Mucosa of rectum (tissue), 2 donors: Measurements from ENCODE around the gene HOXC10.

Experiments
- H3K27ac ChIP-seq, 2 donors: one replicate each; pipeline ENCODE4 v1.7.0; 2013; ENCODE audit warnings: inconsistent platforms in 2 of 2, low read depth in 2 of 2, low read length in 2 of 2
- H3K27me3 ChIP-seq, 2 donors: one replicate each; pipeline ENCODE4 v1.7.0; 2013; ENCODE audit warnings: low read length in 2 of 2; ENCODE audit not compliant: control insufficient read depth in 2 of 2, insufficient read depth in 2 of 2
- H3K36me3 ChIP-seq, 2 donors: one replicate each; pipeline ENCODE4 v1.7.0; 2013; ENCODE audit warnings: low read length in 2 of 2; ENCODE audit not compliant: control insufficient read depth in 2 of 2, insufficient read depth in 2 of 2
- H3K4me1 ChIP-seq, 2 donors: one replicate each; pipeline ENCODE4 v1.7.0; 2013; ENCODE audit warnings: low read length in 2 of 2, mild to moderate bottlenecking in 1 of 2; ENCODE audit not compliant: control insufficient read depth in 2 of 2, insufficient read depth in 2 of 2
- H3K4me3 ChIP-seq, 2 donors: one replicate each; pipeline ENCODE4 v1.7.0; 2013; ENCODE audit warnings: low read length in 2 of 2
- H3K9ac ChIP-seq, 2 donors: one replicate each; pipeline ENCODE4 v1.7.0; 2013; ENCODE audit warnings: low read length in 2 of 2, low read depth in 1 of 2, mild to moderate bottlenecking in 1 of 2
- H3K9me3 ChIP-seq, 2 donors: one replicate each; pipeline ENCODE4 v1.7.0; 2013; ENCODE audit warnings: low read length in 2 of 2; ENCODE audit not compliant: control insufficient read depth in 2 of 2
- donor health status: healthy.
- donor health status: Normal muscosa, but diverticular disease.

The HOXC10 gene

DNA sequence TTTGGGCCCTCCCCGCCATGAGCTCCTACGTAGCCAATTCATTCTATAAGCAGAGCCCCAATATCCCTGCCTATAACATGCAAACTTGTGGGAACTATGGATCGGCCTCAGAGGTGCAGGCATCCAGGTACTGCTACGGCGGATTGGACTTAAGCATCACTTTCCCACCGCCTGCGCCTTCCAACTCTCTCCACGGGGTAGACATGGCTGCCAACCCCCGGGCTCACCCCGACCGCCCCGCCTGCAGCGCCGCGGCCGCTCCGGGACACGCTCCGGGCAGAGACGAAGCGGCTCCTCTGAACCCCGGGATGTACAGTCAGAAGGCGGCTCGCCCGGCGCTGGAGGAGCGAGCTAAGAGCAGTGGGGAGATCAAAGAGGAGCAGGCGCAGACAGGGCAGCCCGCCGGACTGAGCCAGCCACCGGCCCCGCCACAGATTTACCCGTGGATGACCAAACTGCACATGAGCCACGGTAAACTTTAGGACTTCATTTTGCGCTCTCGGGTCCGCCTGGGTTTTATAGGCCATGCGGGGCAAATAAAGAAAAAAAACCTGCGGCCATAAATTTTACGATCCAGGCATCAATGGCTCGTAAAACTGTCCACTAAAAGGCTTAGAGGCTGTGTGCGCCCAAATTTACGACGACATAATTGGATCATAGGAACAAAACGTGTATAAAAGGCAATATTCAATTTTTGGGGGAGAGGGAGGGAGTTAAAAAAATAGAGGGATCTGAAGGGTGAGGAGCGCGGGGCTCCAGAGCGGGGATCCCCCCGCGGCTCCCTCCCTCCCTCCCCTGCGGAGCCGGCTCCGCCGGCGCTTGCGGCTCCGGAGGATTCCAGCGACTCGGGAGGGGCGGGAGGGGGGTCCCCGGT, 48.4 kb downstream of the HOXC10 start:
- Histone ChIP-seq H3K9me3 (peaks cover 0 to 3% of the 10 kb centered on the region in 2 donors), H3K27me3 (peaks cover 78 to 85% of the 10 kb centered on the region in 2 donors), H3K9ac (no peak overlapping the region), H3K27ac (no peak overlapping the region), H3K4me3 (peak overlapping the region in 1 of 2 donors; percentile 44), H3K36me3 (no peaks in the 10 kb centered on the region), H3K4me1 (peaks cover 0 to 6% of the 10 kb centered on the region in 2 donors)

DNA sequence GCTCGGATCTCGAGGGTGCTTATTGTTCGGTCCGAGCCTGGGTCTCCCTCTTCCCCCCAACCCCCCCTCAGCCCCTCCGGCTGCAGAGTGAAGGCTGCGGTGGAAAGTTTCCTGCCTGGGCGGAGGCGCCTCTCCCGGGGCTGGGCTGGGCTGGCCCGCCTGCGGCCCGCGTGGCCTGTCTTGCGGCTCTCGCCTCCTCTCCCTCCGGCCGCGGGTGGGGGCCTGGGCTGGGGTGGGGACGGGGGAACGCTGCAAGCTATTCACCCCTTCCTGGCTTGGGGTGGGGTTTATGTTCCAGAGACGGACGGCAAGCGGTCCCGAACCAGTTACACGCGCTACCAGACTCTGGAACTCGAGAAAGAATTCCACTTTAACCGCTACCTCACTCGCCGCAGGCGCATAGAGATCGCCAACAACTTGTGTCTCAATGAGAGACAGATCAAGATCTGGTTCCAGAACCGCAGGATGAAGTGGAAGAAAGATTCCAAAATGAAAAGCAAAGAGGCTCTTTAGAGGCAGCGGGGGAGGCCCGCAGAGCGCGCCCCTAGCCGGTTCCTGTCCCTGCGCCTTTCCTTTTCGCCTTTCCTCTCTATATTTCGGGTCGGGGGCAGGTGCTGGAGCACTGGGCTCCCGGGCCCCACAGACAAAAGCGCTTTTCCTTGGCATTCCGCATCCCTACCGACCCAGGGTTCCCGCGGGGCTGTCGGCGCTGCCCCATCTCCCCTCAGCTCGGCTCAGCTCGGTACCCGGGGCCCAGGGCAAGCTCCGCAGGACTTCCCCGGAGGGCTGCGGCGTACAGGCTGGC, 49.2 kb downstream of the HOXC10 start:
- H3K27ac ChIP-seq = no peak overlapping the region
- H3K27me3 ChIP-seq = peaks cover 82 to 85% of the 10 kb centered on the region in 2 donors

DNA sequence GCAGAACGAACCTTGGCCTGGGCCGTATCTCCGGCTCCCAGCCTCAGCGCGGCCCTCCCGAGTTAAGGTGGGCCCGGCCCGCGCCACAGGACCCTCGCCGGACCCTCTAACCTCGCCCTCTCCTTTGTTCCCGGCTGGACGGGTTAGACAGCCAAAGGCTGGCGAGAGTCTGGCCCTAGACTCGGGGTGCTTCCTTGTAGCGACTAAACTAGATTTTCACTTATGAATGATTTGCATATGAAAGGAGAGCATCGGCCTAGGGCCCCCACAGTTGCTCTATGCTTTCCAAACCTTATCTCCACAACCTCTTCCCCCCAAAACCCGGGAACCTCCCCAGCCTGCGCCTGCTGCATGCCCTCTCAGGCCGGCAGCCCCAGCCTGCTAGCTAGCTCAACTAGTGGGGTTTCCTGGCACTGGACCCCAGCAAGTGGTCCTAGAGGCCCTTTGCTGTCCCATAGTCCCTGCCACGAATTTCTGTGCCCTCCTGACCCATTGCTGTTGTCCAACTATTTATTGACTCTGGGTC, 49.9 kb downstream of the HOXC10 start:
- peaks cover 0 to 3% of the 10 kb centered on the region in 2 donors for H3K9me3 ChIP-seq
- no peak overlapping the region for H3K4me3 ChIP-seq
- no peaks in the 10 kb centered on the region for H3K36me3 ChIP-seq
- H3K27me3 ChIP-seq = peaks cover 85% of the 10 kb centered on the region in 2 donors
- H3K27ac ChIP-seq = no peak overlapping the region
- peaks cover 0 to 2% of the 10 kb centered on the region in 2 donors for H3K4me1 ChIP-seq
- no peak overlapping the region for H3K9ac ChIP-seq

More for the DNA sequence above, 49.2 kb downstream of the HOXC10 start:
- H3K9me3 ChIP-seq = peaks cover 0 to 3% of the 10 kb centered on the region in 2 donors
- H3K36me3 ChIP-seq = no peaks in the 10 kb centered on the region
- no peak overlapping the region for H3K9ac ChIP-seq
- no peak overlapping the region for H3K4me3 ChIP-seq
- peaks cover 0 to 2% of the 10 kb centered on the region in 2 donors for H3K4me1 ChIP-seq

DNA sequence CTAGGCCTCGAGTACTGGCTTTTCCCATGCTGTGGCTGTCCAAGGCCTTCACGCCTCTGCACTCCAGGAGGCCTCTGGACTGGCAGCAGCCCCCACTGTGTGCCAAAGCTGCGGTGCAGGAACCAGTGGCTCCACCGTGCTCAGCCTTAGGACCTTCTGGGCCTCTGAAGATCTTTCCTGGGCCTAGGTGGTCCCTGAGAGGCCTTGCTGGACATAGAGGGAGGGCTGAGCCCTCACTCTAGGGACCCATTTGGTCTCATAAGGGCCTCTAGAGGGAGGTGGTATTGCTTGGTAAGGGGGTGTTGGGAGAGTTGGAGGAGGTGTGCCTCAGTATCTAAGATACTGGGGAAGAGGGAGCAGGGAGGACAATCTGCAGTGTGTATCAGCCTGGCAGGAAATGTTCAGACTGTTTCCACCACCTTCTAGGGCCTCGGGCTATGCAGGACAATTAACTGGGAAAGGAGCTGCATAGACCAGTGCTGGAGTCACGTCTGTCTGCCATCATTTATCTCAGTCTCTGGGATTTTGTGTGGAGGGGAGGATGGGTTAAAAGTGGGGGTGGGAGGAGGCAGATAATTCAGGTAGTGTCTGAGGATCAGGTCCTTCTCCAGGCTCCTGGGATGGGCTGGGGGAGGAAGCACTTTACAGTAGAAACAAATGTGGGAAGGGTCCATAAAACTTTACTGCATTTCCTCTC, 50.8 kb downstream of the HOXC10 start:
- Histone ChIP-seq H3K27me3 (peaks cover 89 to 90% of the 10 kb centered on the region in 2 donors), H3K36me3 (no peaks in the 10 kb centered on the region), H3K9me3 (peaks cover 0 to 3% of the 10 kb centered on the region in 2 donors), H3K27ac (no peak overlapping the region), H3K9ac (no peak overlapping the region), H3K4me3 (no peak overlapping the region), H3K4me1 (peaks cover 0 to 2% of the 10 kb centered on the region in 2 donors)

DNA sequence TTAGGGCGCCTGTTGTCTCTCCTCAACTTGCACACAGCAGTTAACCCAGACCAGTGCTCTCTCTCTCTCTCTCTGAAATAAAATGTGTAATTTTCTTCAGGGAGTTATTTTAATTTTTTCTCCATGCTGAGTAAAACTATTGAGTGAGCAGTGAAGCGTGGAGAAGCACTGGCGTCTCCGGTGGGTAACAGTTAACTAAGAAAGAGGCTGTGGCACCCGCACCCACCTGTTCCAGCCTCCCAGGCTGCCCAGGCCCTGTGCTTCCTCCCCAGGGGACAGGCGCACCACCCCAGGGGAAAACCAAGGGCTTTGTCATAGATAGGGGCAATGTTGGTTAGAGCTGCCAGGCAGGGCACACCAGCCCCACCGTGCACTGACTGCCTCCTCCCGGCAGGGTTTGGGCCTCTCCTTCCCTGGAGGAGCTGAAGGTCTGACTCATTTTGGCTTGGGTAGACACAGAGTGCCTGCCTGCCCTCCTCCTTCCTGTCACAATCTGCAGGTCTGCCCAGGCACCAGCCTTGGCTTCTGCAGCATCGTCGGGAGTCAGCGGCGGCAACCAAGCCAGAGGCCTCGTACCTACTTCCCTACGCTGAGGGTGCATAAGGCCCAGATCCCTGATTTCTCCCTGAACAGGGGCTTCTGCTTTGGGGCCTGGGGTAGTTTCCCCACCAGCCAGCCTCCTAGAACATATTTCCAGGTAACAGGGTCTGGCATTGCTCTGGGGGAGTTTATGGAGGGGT, 51.8 kb downstream of the HOXC10 start:
- peaks cover 84 to 88% of the 10 kb centered on the region in 2 donors for H3K27me3 ChIP-seq
- H3K27ac ChIP-seq = no peak overlapping the region
- peaks cover 0 to 2% of the 10 kb centered on the region in 2 donors for H3K4me1 ChIP-seq
- no peak overlapping the region for H3K4me3 ChIP-seq
- H3K9ac ChIP-seq = no peak overlapping the region
- peaks cover 0 to 3% of the 10 kb centered on the region in 2 donors for H3K9me3 ChIP-seq
- no peaks in the 10 kb centered on the region for H3K36me3 ChIP-seq

DNA sequence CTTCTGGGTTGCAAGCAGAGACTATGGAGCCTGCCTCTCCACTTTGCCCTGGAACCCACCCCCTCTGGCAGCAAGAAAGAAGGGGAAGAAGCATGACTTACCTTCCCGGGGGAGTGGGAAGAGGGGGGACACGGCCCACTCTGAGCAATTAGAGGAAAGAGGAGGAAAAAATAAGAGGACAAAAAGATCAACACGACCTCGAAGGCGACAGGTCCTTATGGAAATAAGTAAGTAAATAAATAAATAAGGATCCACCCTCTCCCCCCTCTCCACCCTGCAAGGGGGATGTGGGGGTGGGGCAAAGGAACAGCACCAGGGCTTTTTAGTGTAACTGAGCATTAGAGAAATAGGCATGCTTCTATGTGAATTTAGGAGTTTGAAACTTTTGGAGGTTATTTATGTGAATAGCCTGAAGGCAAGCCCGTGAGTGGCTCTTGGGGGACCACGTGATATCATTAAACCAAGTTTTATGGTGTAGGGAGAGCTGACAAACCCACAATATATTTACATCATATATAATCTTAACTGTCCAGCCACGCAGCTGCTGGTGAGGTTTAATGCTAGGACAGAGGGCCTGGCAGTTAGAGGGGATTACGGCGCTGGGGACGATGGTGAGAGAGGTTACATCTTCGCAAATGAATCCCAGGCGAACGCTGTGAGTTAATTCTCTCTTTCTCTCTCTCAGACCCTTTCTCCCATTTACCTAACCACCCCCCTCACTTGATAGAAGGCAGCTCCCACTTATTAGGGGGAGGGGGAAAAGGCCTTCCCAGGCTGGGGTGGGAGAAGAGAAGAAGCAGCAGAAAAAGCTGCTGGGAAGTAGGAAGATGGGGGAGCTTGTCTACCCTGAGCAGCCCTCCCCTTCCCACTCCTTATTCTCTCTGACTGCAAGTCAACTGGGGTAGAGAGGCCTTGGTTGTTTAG, 52.7 kb downstream of the HOXC10 start:
- Histone ChIP-seq H3K4me3 (no peak overlapping the region), H3K9ac (no peak overlapping the region), H3K4me1 (peaks cover 0 to 2% of the 10 kb centered on the region in 2 donors), H3K27ac (no peak overlapping the region), H3K36me3 (no peaks in the 10 kb centered on the region), H3K27me3 (peaks cover 83 to 86% of the 10 kb centered on the region in 2 donors), H3K9me3 (peaks cover 0 to 2% of the 10 kb centered on the region in 2 donors)

DNA sequence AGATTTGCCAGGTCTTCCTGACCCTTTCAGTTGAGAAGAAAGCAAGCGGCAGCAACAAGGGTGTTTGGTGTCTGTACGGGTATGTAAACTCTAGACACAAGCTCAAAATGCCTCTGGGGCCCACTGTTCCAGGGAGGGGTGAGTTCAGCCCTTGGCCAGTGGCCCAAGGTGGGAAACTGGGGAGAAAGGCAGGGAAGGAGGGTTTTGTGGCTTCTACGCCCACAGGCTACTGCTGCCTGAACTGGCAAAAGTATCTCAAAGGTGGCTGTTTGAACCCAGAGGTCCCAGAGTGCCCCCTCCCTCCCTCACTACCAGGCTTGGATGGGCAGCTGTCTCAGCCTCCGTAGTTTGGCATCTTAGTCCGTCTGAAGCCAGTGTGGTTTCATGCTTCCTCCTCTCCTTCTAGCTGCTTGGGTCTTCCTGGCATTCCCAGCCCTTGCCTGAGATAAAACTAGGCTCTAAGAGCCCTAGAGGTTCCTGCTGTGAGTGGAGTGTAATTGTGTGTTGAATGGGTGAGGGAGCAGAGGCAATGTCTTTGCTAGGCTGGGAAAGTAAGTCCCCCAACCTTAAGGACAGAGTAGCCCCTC, 53.4 kb downstream of the HOXC10 start:
- no peak overlapping the region for H3K27ac ChIP-seq
- no peaks in the 10 kb centered on the region for H3K9me3 ChIP-seq
- H3K9ac ChIP-seq = no peak overlapping the region
- no peaks in the 10 kb centered on the region for H3K36me3 ChIP-seq
- H3K4me1 ChIP-seq = no peaks in the 10 kb centered on the region
- no peak overlapping the region for H3K4me3 ChIP-seq
- peaks cover 83 to 85% of the 10 kb centered on the region in 2 donors for H3K27me3 ChIP-seq

DNA sequence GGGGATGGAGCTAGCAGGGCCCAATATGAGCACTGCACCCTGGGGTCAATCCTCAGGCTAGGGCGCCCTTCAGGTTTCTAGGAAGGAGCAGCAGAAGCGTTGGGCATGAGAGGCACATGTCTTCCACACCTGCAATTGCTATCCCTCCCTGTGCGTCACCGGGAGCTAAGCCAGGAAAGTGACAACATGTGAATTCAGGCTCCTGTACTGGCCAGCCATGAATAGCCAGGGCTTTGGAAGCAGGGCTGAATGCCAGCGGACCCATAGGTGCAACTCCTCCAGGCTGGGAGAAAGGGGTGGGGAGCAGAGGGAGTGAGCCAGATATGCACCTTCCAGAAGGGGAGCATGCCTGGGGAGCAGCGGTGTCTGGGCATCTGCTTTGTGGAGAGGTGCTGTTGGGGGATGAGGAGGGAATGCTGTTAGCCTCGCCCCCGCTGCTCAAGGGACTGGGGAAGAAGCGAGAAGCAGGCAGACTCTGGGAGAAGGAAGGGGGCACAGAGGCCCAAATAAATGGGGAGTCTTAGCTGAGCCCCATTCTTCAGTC, 54.0 kb downstream of the HOXC10 start:
- Histone ChIP-seq H3K4me3 (no peak overlapping the region), H3K9ac (no peak overlapping the region), H3K36me3 (no peaks in the 10 kb centered on the region), H3K4me1 (no peaks in the 10 kb centered on the region), H3K27ac (no peak overlapping the region), H3K27me3 (peaks cover 84 to 86% of the 10 kb centered on the region in 2 donors), H3K9me3 (no peaks in the 10 kb centered on the region)
